G401 (cell line): ENCODE measurements around the gene PTGS2. TPM values are rescaled to one million over a fixed set of nuclear protein-coding genes. Genes with fewer than 3 reads are reported as not detected.
"Not testable (repeated sequence)": the region's sequence is repeated elsewhere in the genome, so short reads cannot be mapped to it uniquely, and the experiment has no call there.

Source experiments
- DNase-seq: peaks from one replicate; pipeline ENCODE4 v3.0.0-alpha.2; 2015; ENCODE audit warnings: low spot score
- in situ Hi-C: cut with HindIII; loops from 2 replicates; pipeline ENCODE4 v1.10.0; 2016; ENCODE audit warnings: low sequenced_read_pairs, mixed read lengths
- total RNA-seq: library from RNA; depleted of rRNA; stranded (reverse); fragments of >200 nt; shearing (Covaris generic); gene quantifications from 2 replicates; pipeline ENCODE4 v1.2.3, GENCODE V29; 2014

The PTGS2 gene
- total RNA-seq, 1 experiment from 2014 or later, result not detected

DNA sequence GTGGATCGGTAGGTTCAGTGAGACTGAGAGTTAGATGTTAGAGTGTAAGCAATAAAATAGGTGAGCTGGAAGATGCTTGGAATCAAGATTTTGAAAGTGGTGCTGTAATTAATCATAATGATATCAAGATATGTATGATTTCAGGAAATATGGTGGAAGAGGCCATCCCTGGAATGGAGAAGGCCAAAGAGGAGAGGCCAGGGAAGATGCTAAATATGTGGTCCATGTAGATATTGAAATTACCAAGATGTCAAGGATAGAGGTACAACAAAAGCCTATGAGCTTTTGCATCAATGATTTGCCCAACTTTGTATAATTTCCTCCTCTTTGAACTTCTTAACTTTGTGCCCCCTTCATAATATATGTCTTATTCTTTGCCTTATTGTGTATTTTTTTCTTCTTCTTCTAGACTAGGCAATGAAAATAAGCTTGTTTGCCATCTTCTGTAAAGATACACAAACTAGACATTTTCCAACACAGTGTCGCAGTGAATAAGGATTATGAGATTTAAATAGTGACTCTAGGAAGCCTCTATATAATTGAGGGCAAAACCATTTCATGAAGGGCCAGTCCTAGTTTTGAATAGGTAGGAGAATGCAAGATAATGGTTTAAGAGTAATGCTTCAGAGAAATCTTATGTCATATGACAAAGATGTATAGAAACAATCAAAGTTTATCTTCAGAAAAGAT, 8.9 kb downstream of the PTGS2 start:
- in situ Hi-C loops, result no loop called here
- no peak for DNase-seq

DNA sequence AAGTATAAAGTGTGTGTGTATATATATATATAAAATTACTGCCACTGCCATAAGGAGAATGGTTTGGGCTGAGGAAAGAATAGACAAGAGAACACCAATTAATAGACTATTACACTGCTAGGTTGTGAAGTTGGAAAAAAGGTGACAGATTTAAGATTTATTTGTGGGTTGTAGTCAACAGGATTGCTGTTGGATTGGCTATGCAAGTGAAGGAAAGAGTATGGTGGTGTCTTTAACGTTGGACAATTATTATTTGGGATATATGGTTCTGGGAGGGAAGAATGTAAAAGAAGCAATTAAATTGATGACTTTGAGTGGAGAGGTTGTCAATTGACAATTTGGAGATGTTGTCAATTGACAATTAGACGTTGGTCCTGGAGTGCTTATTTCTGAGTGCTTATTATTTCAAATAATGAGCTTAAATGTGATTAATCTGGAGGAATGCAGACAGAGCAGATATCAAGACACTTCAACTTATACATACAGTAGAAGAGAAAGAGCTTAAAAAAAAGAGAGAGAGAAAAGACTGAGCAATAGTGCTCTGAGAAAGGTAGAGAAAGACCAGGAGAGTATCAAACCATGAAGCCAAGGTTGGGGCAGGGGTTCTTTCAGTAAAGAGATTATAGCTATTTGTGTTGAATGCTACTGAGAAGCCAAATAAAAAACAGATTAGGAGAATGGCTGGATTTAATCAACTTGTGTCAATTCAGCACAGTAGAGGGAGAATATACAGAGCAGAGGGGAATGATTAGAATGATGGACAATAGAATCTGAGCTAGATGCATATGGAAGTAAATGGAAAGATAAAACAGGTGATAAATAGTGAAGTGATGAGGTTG, 9.7 kb downstream of the PTGS2 start:
- in situ Hi-C loops, result no loop called here
- DNase-seq, result no peak

DNA sequence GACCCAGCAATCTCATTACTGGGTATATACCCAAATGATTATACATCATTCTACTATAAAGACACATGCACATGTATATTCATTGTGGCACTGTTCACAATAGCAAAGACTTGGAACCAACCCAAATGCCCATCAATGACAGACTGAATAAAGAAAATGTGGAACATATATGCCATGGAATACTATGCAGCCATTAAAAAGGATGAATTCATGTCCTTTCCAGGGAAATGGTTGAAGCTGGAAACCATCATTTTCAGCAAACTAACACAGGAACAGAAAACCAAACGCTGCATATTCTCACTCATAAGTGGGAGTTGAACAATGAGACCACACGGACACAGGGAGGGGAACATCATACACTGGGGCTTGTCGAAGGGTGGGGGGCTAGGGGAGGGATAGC, 10.4 kb downstream of the PTGS2 start:
- DNase-seq, in situ Hi-C loops: not testable (repeated sequence)

DNA sequence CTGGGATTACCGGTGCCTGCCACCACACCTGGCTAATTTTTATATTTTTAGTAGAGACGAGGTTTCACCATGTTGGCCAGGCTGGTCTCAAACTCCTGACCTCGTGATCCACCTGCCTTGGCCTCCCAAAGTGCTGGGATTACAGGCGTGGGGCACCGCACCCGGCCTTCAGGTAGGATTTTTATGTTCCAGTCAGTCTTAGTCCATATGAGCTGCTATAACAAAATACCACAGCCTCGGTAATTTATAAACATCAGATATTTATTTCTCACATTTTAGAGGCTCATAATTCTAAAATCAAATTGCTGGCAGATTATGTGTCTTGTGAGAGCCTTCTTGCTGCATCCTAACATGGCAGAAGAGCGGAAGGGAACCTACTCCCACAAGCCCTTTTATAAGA, 16.0 kb downstream of the PTGS2 start:
- DNase-seq, in situ Hi-C loops: not testable (repeated sequence)

DNA sequence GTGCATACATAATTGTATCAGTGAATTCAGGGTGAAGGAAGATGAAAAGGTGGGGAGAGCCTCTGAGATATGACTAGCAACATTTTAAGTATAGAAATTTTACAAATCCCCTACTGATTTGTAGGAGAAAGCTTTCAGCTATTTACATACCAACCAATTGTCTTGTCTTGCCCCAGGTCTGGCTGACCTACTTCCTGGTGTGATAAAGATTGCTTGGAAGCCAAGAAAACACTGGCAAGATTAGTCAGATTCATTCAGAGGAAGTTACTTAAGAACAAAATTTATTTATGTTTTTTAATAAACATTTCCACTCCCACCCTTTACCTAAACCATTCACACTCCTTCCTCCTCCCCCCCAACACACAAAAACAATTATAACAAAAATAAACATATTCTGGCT, 17.5 kb downstream of the PTGS2 start:
- in situ Hi-C loops, result no loop called here
- DNase-seq, result no peak

DNA sequence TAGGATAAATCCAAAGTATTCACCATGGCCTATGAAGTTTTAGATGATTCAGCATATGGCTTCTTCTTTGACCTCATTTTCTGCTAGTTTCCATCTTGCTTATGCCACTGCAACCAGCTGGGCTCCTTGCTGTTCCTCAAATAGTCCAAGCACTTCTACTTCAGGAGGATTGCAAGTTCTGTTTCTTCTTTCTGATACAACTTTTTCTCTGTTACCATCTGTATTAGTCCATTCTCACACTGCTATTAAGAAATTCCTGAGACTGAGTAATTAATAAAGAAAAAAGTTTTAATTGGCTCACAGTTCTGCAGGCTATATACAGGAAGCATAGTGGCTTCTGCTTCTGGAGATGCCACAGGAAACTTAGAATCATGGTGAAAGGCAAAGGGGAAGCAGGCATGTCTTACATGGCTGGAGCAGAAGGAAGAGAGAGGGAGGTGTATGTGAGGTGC, 20.3 kb downstream of the PTGS2 start:
- no peak for DNase-seq
- in situ Hi-C loops, result no loop called here

DNA sequence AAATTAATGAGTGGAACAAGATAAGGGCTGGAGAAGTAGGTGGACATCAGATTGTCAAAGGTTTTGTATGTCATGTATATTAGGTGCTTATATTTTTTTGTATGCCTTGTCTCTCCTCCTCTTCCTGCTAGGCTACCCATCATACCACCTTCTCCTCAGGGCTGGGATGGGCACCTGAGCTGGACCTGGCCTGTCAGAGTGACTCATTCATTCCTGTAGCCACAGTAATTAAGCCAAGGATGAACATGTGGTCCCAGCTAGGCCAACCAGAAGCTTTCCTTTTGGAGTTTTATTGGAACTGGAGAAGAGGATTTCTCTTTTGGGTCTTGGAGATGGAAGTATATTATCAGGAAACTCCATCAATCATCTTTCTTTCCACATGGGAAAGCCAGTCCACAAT, 21.2 kb downstream of the PTGS2 start:
- DNase-seq, result no peak
- in situ Hi-C loops, result no loop called here

DNA sequence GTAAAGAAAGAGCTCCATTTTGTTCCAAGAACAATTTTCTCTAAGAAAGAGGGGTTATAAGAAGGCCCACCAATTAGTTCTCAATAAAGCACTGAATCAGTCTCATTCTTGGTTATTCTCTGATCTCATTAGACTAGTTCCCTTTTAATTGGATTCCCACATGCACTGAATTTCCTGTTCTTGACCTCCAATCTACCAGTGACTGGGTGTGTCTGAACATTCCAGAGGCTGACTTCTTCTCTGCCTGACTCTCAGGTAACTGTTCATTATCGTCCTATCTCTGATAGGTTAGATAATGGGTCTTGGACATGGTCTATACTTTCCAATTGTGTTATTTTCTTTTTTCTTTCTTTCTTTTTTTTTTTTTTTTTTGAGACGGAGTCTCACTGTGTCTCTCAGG, 22.7 kb downstream of the PTGS2 start:
- no peak for DNase-seq
- in situ Hi-C loops, result no loop called here

DNA sequence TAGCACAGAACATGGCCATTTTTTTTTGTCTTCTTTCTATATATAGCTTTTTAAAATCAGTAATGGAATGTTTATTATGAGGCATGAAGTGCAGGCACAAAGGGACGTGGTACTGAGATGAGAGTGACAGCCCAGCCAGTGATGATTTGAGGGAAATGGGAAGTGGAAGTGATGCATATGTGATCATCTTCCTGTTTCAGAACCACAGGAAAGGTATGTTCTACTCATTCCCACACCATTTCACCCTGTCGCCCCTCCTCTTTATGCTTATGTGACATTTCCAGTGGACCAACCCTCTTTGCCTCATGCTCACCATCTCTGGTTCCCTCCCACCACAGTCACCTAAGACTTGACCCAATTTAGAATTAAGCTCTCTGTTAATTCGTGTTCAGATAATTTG, 24.3 kb downstream of the PTGS2 start:
- no peak for DNase-seq
- in situ Hi-C loops, result no loop called here

DNA sequence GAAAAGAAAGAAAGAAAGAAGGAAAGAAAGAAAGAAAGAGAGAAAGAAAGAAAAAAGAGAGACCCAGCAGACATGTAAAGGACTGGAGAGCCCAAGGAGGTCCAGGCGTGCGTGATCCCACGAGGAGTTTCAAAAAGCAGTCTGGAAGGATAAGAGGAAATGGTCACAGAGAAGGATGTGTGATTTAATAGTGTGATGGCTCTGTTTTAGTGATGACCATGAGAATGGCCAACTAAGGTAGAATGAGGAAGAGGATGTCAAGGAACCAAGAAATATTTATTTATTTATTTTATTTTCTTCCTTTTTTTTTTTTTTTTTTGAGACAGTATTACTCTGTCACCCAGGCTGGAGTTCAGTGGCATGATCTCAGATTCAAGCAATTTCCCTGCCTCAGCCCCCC, 25.5 kb downstream of the PTGS2 start:
- DNase-seq, result no peak
- in situ Hi-C loops, result no loop called here

DNA sequence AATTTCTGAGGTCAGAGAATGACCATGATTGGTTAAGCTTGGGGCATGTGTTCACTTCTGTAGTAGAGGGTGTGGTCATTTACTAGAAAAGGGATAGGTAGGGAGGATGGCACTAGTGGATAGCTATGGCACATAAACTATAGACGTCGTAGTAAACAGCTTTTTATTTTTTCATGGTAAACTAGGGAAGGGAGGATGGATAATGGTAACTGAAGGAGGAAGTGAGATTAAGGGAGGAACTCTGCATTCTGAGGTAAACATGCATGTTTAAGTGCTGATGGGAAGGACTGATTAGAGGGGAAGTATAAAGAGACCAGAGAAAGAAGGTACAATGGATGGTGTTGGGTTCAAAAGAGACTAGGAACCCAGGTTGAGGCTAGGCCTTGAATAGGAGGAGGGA, 26.9 kb downstream of the PTGS2 start:
- DNase-seq, result no peak
- in situ Hi-C loops, result no loop called here

DNA sequence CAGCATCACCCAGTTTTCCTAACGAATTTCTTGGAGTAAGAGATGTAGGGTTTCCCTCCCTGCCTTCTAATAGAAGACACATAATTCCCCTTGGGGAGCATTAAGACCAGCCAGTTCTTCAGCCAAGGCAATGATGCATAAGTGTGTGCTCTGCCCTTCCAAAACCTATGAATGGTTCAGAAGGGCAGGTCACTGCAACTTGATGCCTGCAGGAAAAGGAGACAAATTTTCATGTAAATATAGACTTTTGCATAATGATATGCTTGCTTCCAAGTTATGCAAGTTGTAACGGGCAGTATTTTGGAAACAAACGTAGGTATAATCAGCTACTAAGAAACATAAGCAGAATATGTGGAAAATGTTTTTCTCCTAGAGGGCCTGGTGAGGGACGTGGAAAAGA, 31.6 kb downstream of the PTGS2 start:
- in situ Hi-C loops, result no loop called here
- no peak for DNase-seq

DNA sequence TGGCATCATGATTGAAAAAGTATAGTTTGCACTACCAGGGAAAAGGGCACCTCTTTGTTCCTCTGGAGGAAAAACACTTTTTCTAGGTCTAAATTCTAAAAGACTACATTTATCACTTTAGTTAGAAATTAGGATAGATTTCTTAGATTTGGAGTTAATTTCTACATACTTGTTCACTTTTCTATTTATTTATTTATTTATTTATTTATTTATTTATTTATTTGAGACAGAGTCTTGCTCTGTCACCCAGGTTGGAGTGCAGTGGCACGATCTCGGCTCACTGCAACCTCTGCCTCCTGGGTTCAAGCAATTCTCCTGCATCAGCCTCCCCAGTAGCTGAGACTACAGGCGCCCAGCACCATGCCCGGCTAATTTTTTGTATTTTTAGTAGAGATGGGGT, 32.2 kb downstream of the PTGS2 start:
- DNase-seq, in situ Hi-C loops: not testable (repeated sequence)

DNA sequence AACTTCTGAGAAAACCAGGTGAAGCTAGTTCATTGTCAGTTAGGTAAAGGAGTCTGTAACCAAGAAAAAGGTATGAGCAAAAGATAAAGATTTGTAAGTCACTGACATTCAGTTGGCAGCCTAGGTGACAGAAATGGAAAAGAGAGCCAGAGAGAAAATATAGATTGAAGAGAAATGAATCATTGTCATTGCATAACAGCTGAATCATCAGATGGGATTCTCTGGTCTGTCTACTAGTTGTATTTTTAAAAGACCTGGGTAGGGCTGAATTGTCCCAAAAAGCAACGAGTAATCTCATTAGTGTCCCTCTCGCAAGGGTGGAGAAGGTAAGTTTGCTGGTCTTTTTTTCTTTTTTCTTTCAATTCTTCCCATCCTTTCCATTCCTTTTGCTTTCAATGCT, 36.6 kb downstream of the PTGS2 start:
- in situ Hi-C loops, result no loop called here
- no peak for DNase-seq

DNA sequence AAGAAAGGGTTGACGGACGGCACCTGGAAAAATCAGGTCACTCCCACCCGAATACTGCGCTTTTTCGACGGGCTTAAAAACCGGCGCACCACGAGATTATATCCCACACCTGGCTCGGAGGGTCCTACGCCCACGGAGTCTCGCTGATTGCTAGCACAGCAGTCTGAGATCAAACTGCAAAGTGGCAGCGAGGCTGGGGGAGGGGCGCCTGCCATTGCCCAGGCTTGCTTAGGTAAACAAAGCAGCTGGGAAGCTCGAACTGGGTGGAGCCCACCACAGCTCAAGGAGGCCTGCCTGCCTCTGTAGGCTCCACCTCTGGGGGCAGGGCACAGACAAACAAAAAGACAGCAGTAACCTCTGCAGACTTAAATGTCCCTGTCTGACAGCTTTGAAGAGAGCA, 42.7 kb downstream of the PTGS2 start:
- in situ Hi-C loops, DNase-seq: not testable (repeated sequence)

DNA sequence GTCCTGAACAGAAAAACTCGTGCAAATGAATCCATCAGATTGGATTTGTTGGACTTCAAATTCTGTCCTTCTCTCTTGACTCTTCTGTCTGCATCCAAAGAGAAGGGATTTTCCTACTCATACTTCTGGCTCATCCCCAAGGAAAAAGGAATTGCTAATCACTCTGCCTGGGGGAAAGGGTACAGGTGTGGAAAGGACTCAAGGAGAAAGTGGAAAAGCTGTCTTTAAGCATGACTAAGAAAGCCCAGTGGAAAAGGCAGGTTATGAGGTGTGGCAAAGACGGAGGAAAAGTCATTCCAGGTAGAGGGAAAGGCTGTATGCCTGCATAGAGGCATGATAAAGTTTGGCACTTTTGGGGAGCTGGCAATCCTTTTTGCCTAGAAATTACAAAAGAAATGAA, 43.4 kb downstream of the PTGS2 start:
- in situ Hi-C loops, result no loop called here
- no peak for DNase-seq

DNA sequence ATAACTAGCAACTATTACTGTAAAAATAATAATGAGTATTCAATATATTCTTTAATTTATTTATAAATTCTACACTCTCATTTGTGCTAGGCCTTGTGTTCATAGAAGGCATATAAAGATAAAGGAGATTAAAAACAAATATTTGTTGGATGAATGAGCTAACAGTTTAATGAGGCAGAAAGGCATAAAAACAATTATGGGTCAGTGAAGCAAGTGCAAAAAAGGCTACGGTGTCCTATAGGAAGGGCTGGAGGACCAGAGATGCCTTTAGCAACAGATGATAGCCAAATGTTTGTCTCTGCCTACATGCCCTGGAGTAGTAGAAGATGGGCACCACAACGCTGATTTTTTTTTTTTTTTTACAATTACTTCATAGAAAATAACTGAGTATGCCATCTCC, 45.7 kb downstream of the PTGS2 start:
- in situ Hi-C loops, result no loop called here
- DNase-seq, result no peak

DNA sequence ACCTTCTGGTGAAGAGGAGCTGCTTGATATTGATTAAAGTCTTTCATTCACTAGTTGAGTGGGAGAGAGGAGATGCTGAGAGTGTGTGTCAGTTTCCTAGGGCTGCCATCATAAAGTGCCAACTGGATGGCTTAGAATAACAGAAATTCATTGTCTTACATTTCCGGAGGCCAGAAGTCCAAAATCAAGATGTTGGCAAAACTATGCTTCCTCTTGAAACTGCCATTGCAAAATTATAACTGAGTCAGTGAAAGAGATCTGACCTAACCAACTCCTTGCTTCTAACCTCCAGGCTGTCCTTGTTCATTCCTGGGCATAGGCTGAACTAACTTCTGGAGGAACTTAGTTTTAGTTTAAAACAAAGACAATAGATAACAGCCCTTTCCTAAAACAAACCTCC, 47.1 kb downstream of the PTGS2 start:
- no peak for DNase-seq
- in situ Hi-C loops, result no loop called here

DNA sequence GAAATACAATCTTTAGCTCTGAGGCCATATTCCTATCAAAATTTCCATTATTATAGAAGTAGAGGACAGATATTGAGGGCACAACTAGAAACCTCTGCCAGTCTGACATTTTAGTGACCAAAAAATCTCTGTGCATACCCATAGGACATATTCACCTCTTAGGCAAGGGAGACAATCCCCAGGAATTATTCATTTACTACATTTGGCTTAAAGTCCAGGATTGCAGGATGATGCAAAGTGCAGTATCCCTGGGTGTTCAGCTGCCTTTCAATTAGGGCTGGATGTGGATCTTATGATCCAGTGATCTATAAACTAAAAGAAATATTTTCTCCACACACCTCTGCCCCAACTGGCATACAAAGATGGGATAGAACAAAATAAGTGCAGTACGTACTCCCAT, 50.9 kb downstream of the PTGS2 start:
- in situ Hi-C loops, result no loop called here

DNA sequence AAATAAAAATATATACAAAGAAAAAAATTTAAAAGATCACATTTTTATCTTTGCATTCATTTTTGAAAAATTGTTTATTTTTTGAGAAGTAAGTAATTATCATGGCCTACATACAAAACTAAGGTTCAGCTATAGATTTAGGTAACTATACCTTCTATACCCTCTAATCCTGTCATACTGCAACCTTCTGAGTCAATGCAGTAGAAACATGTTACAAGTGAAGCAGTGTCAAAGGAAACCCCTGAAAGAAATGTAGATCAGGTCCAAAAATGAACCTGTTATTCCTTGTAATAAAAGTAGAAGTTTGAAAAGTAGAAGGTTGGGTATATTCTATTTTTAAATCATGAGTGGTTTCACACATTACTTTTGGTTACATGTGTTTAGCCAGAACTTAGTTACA, 51.3 kb downstream of the PTGS2 start:
- no peak for DNase-seq
- in situ Hi-C loops, result no loop called here

More for the DNA sequence above, 50.9 kb downstream of the PTGS2 start:
- DNase-seq, result no peak

DNA sequence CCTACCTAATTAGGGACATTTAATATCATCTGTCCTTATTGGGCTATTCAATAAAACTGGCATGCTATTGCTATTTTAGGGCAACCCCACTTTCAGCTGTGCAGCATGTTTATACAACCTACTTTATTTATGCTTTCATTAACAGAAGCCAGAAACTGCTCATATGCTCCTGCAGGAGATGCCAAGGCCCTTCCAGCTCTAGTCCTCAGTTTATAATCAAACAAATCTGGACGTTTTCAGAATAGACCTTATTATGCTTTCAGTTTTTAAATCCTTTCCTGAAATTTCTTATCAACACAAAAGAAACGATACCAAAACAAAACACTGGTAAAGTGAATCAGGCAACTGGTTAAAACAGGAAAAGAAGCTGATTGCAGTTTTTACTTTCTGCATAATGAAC, 53.2 kb downstream of the PTGS2 start:
- DNase-seq, result no peak
- in situ Hi-C loops, result no loop called here
